HCT116 (cell line): ENCODE measurements around the gene PNO1. TPM values are rescaled to one million over a fixed set of nuclear protein-coding genes. Genes with fewer than 3 reads are reported as not detected.

ENCODE experiments used
- ATAC-seq: fragments of 200-7000 bp; cut with Tn5 transposase; 2 replicates; pipeline ENCODE4 v1.9.1; 2020; ENCODE audit warnings: mild to moderate bottlenecking, moderate library complexity
- BruUV-seq: library from RNA; stranded (reverse); fragments of 400-500 nt; replicated peaks from 2 replicates; lab custom pipeline; 2021; lab: Mats Ljungman, UMichigan
- CTCF ChIA-PET: fragments of 300-600 bp; sonication (Branson Sonifier 250); formaldehyde crosslinking; loops from one replicate; lab custom pipeline; 2021; ENCODE audit warnings: antibody characterized with exemption; lab: Charles Lee
- POLR2A ChIA-PET: fragments of 300-600, 350-600 bp; sonication (Branson Sonifier 250); formaldehyde crosslinking; loops from one replicate; lab custom pipeline; 2021; ENCODE audit warnings: antibody characterized with exemption; lab: Charles Lee
- RAD21 ChIA-PET, 2 experiments: fragments of 300-600 bp; sonication (Branson Sonifier 250); formaldehyde crosslinking; loops; one replicate each; lab custom pipeline; 2023; ENCODE audit warnings: low total read pairs in 2 of 2; ENCODE audit not compliant: uncharacterized antibody in 2 of 2, unreplicated experiment in 2 of 2, low non-redundant PET in 1 of 2; lab: Charles Lee
- DNase-seq: peaks from one replicate; pipeline ENCODE4 v3.0.0-alpha.2; 2010; ENCODE audit warnings: low read depth, low spot score
- H2AFZ ChIP-seq: fragments of 200-600 bp; shearing (Covaris generic), sonication (generic); 2 replicates; pipeline ENCODE4 v1.6.1; 2017; ENCODE audit warnings: low read depth, mixed run types, mixed read lengths, antibody characterized with exemption, low read length; ENCODE audit not compliant: poor library complexity, severe bottlenecking
- H3K27ac ChIP-seq: 2 replicates; pipeline ENCODE4 v1.5.1; 2012; ENCODE audit warnings: low read depth, low read length
- H3K27me3 ChIP-seq: fragments of 200-600 bp; sonication (generic); 2 replicates; pipeline ENCODE4 v1.6.1; 2016; ENCODE audit warnings: mixed run types, low read length, mixed read lengths; ENCODE audit not compliant: insufficient read depth
- H3K36me3 ChIP-seq, 2 experiments: fragments of 200-500 bp in 1 of 2; fragments of 200-600 bp in 1 of 2; sonication (Bioruptor generic) in 1 of 2; sonication (generic) in 1 of 2; 2 replicates each; pipeline versions ENCODE4 v1.5.1 to v1.6.1; 2014 to 2016; ENCODE audit warnings: low read length in 2 of 2, inconsistent platforms in 1 of 2, mixed read lengths in 1 of 2, mixed run types in 1 of 2; ENCODE audit not compliant: insufficient read depth in 2 of 2, control insufficient read depth in 1 of 2
- H3K4me1 ChIP-seq, 2 experiments: fragments of 200-600 bp in 1 of 2; sonication (generic) in 1 of 2; 2 replicates each; pipeline versions ENCODE4 v1.5.1 to v1.6.1; 2012 to 2017; ENCODE audit warnings: low read length in 2 of 2, inconsistent platforms in 1 of 2, mild to moderate bottlenecking in 1 of 2, mixed read lengths in 1 of 2, mixed run types in 1 of 2, moderate library complexity in 1 of 2; ENCODE audit not compliant: insufficient read depth in 2 of 2, control insufficient read depth in 1 of 2
- H3K4me2 ChIP-seq: fragments of 200-600 bp; sonication (generic); 2 replicates; pipeline ENCODE4 v1.6.1; 2017; ENCODE audit warnings: mixed run types, low read length, mixed read lengths
- H3K4me3 ChIP-seq, 2 experiments: fragments of 200-600 bp in 1 of 2; sonication (generic) in 1 of 2; replicated peaks in 1 of 2; 2 replicates each; pipeline ENCODE4 v1.5.1; 2011 to 2016; ENCODE audit warnings: low read length in 2 of 2, control low read depth in 1 of 2, low read depth in 1 of 2, mild to moderate bottlenecking in 1 of 2, mixed read lengths in 1 of 2, mixed run types in 1 of 2
- H3K79me2 ChIP-seq: fragments of 200-600 bp; sonication (generic); 2 replicates; pipeline ENCODE4 v1.6.1; 2017; ENCODE audit warnings: mild to moderate bottlenecking, mixed run types, low read length, moderate library complexity, mixed read lengths; ENCODE audit not compliant: insufficient read depth
- H3K9ac ChIP-seq: fragments of 200-600 bp; sonication (generic); 2 replicates; pipeline ENCODE4 v1.6.1; 2016; ENCODE audit warnings: low read length, mixed read lengths
- H3K9me2 ChIP-seq: fragments of 200-600 bp; sonication (generic), shearing (Covaris generic); 2 replicates; pipeline ENCODE4 v1.6.1; 2017; ENCODE audit warnings: mixed run types, mild to moderate bottlenecking, moderate library complexity; ENCODE audit not compliant: insufficient read depth
- H3K9me3 ChIP-seq, 2 experiments: fragments of 200-500 bp in 1 of 2; fragments of 200-600 bp in 1 of 2; sonication (Bioruptor generic) in 1 of 2; sonication (generic) in 1 of 2; 2 replicates each; pipeline ENCODE4 v1.6.1; 2014 to 2017; ENCODE audit warnings: low read length in 2 of 2, mixed read lengths in 2 of 2, inconsistent platforms in 1 of 2, low read depth in 1 of 2, mild to moderate bottlenecking in 1 of 2, mixed run types in 1 of 2, moderate library complexity in 1 of 2; ENCODE audit not compliant: control insufficient read depth in 1 of 2, insufficient read depth in 1 of 2
- H4K20me1 ChIP-seq: fragments of 200-600 bp; sonication (generic), shearing (Covaris generic); 2 replicates; pipeline ENCODE4 v1.6.1; 2017; ENCODE audit warnings: mixed run types, mild to moderate bottlenecking, moderate library complexity; ENCODE audit not compliant: insufficient read depth
- CEBPB ChIP-seq: IDR thresholded peaks from 2 replicates; pipeline ENCODE4 v1.6.1; 2012; ENCODE audit warnings: low read depth
- CTCF ChIP-seq, 3 experiments: fragments of 200-600 bp in 1 of 3; sonication (generic) in 1 of 3; IDR thresholded peaks in 2 of 3; conservative IDR thresholded peaks in 1 of 3; 2 replicates each; pipeline ENCODE4 v1.5.1; 2012 to 2017; ENCODE audit warnings: low read depth in 2 of 3, low read length in 2 of 3, antibody characterized with exemption in 1 of 3, borderline replicate concordance in 1 of 3, control low read depth in 1 of 3, mild to moderate bottlenecking in 1 of 3, mixed read lengths in 1 of 3, mixed run types in 1 of 3, moderate library complexity in 1 of 3; ENCODE audit not compliant: insufficient read depth in 1 of 3
- EGR1 ChIP-seq: IDR thresholded peaks from 2 replicates; pipeline ENCODE4 v1.6.1; 2012; ENCODE audit warnings: low read depth
- EZH2phosphoT487 ChIP-seq: fragments of 200-600 bp; IDR thresholded peaks from 2 replicates; pipeline ENCODE4 v1.6.1; 2018; ENCODE audit warnings: antibody characterized with exemption, borderline replicate concordance
- FOSL1 ChIP-seq: IDR thresholded peaks from 2 replicates; pipeline ENCODE4 v1.6.1; 2012; ENCODE audit warnings: low read depth
- JUND ChIP-seq: IDR thresholded peaks from 2 replicates; pipeline ENCODE4 v1.6.1; 2012
- POLR2A ChIP-seq: IDR thresholded peaks from 2 replicates; pipeline ENCODE4 v1.7.0; 2011; ENCODE audit warnings: borderline replicate concordance; ENCODE audit not compliant: insufficient read depth, insufficient read length; ENCODE audit errors: extremely low read depth
- POLR2AphosphoS5 ChIP-seq: IDR thresholded peaks from 2 replicates; pipeline ENCODE4 v1.6.1; 2011; ENCODE audit warnings: mild to moderate bottlenecking, low read depth, low read length, moderate library complexity
- RAD21 ChIP-seq: IDR thresholded peaks from 2 replicates; pipeline ENCODE4 v1.6.1; 2012; ENCODE audit warnings: low read depth, mild to moderate bottlenecking
- SIN3A ChIP-seq: IDR thresholded peaks from 2 replicates; pipeline ENCODE4 v1.6.1; 2012; ENCODE audit warnings: low read depth
- SP1 ChIP-seq: IDR thresholded peaks from 2 replicates; pipeline ENCODE4 v1.6.1; 2012; ENCODE audit warnings: low read depth
- SRF ChIP-seq: IDR thresholded peaks from 2 replicates; pipeline ENCODE4 v1.6.1; 2012; ENCODE audit warnings: low read depth
- YY1 ChIP-seq: IDR thresholded peaks from 2 replicates; pipeline ENCODE4 v1.6.1; 2011; ENCODE audit warnings: low read length, low read depth, moderate library complexity, mild to moderate bottlenecking; ENCODE audit not compliant: insufficient replicate concordance; ENCODE audit errors: extremely low read depth
- ZBTB33 ChIP-seq: IDR thresholded peaks from 2 replicates; pipeline ENCODE4 v1.6.1; 2011; ENCODE audit warnings: mild to moderate bottlenecking, low read length, moderate library complexity; ENCODE audit not compliant: insufficient replicate concordance; ENCODE audit errors: extremely low read depth
- ZNF274 ChIP-seq: fragments of 200-500 bp; sonication (Bioruptor generic); IDR thresholded peaks from 2 replicates; pipeline ENCODE4 v1.6.1; 2014; ENCODE audit warnings: mild to moderate bottlenecking, low read depth, low read length, inconsistent platforms
- intact Hi-C: fragments of 100-400 bp; cut with micrococcal nuclease; formaldehyde crosslinking; loops from 2 replicates; pipeline ENCODE4 v1.10.0; 2022
- total RNA-seq: library from RNA; stranded (reverse); gene quantifications from one replicate; pipeline ENCODE4 v1.2.1, GENCODE V29; 2021; ENCODE audit not compliant: unreplicated experiment
- TF ChIP-seq, protein P1 (sequence below): IDR thresholded peaks from 2 replicates; pipeline ENCODE4 v1.6.1; 2012

PNO1 gene
- total RNA-seq, 1 experiment from 2014 or later, result 23.3 TPM

GRCh38 chr2:68188831-68189230 is 31.1 kb downstream of the PNO1 start:
- POLR2A ChIA-PET, result interaction anchor here (0.7 kb wide), 1 partner anchor 19 kb away, joined by 3 read pairs; no protein-coding TSS in a partner anchor
- Histone ChIP-seq H2AFZ (no peak overlapping the region), H3K4me1 (peaks cover 0 to 17% of the 10 kb centered on the region in 2 experiments; a peak in 2 of 4 replicates), H3K9ac (no peak overlapping the region), H3K4me2 (no peak overlapping the region), H3K27ac (no peak overlapping the region), H3K27me3 (no peaks in the 10 kb centered on the region), H3K9me2 (no peaks in the 10 kb centered on the region), H4K20me1 (peaks cover 6% of the 10 kb centered on the region; the same call in 1 of the 2 replicates), H3K79me2 (peaks cover 82% of the 10 kb centered on the region), H3K4me3 (no peak overlapping the region), H3K9me3 (no peaks in the 10 kb centered on the region), H3K36me3 (0 out of 4 replicates have a peak, but pooled peaks cover 0 to 4% of the 10 kb centered on the region in 2 experiments)
- RAD21 ChIA-PET, result no interaction called here
- no peak for ATAC-seq
- TF ChIP-seq CEBPB (no peak), EGR1 (no peak), CTCF (IDR thresholded peaks at IDR 0.05 in 2 of 3, conservative IDR thresholded peaks at IDR 0.05 in 1 of 3; ENCODE audit: borderline replicate concordance in 1 of 3, insufficient read depth in 1 of 3, low read depth in 2 of 3, low read length in 2 of 3) (no peak), POLR2A (no peak), JUND (no peak), POLR2AphosphoS5 (no peak), FOSL1 (no peak), SIN3A (no peak), SP1 (no peak), YY1 (no peak), RAD21 (no peak), ZBTB33 (no peak), ZNF274 (no peak), SRF (no peak), EZH2phosphoT487 (no peak)
- TF ChIP-seq, protein P1, sequence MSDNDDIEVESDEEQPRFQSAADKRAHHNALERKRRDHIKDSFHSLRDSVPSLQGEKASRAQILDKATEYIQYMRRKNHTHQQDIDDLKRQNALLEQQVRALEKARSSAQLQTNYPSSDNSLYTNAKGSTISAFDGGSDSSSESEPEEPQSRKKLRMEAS, result no peak
- CTCF ChIA-PET, result no interaction called here
- intact Hi-C loops, result no loop called here
- DNase-seq, result no peak
- no TSS peak for BruUV-seq
